NCI-H460 (cell line): ENCODE measurements around the gene CHTF18. TPM values are rescaled to one million over a fixed set of nuclear protein-coding genes. Genes with fewer than 3 reads are reported as not detected.
"Not testable (repeated sequence)": the region's sequence is repeated elsewhere in the genome, so short reads cannot be mapped to it uniquely, and the experiment has no call there.

Source experiments
- DNase-seq: peaks from one replicate; pipeline ENCODE4 v3.0.0-alpha.2; 2016; ENCODE audit warnings: low read depth; ENCODE audit errors: extremely low read depth
- polyA plus RNA-seq: library from polyadenylated mRNA; depleted of rRNA; stranded (reverse); fragments of >200 nt; gene quantifications from 2 replicates; pipeline ENCODE4 v1.2.3, GENCODE V29; 2014; cell fraction: nucleus; rRNA removed
- total RNA-seq: library from RNA; depleted of rRNA; stranded (reverse); fragments of >200 nt; shearing (Covaris generic); gene quantifications from 2 replicates; pipeline ENCODE4 v1.2.3, GENCODE V29; 2014; rRNA removed

Gene CHTF18
- total RNA-seq: 10.9 and 12.1 TPM in 2 replicates
- polyA plus RNA-seq: 427 and 608 TPM in 2 replicates

DNA sequence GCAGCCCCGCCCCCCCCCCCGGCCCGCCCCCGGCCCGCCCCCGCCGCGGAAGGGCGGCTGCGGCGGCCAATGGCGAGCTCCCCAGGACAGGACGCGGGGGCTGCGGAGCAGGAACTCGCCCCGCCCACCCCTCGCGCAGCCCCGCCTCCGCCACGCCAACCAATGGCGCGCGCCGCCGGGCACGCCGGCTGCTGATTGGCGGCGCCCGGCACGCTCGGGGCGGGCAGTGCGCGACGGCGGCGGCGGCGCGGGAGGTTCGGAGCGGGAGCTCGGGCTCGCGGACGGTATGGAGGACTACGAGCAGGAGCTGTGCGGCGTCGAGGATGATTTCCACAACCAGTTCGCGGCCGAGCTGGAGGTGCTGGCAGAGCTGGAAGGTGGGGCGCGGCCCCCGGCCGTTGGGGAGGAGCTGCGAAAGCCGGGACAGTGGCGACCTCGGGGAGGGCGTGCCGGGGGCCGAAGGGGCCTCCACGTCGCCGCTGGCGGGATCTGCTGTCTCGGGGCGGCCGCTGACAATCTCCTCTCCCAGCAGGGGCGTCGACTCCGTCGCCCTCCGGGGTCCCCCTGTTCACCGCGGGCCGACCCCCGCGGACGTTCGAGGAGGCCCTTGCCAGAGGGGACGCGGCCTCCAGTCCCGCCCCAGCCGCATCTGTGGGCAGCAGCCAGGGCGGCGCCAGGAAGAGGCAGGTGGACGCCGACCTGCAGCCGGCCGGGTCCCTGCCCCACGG is at the start of gene CHTF18:
Gene CHTF18 (plus strand): TSS at position 222 of the 728 bp plus-strand sequence. CDS start 65 bp downstream, at position 287.
- DNase-seq: peak; percentile 88

DNA sequence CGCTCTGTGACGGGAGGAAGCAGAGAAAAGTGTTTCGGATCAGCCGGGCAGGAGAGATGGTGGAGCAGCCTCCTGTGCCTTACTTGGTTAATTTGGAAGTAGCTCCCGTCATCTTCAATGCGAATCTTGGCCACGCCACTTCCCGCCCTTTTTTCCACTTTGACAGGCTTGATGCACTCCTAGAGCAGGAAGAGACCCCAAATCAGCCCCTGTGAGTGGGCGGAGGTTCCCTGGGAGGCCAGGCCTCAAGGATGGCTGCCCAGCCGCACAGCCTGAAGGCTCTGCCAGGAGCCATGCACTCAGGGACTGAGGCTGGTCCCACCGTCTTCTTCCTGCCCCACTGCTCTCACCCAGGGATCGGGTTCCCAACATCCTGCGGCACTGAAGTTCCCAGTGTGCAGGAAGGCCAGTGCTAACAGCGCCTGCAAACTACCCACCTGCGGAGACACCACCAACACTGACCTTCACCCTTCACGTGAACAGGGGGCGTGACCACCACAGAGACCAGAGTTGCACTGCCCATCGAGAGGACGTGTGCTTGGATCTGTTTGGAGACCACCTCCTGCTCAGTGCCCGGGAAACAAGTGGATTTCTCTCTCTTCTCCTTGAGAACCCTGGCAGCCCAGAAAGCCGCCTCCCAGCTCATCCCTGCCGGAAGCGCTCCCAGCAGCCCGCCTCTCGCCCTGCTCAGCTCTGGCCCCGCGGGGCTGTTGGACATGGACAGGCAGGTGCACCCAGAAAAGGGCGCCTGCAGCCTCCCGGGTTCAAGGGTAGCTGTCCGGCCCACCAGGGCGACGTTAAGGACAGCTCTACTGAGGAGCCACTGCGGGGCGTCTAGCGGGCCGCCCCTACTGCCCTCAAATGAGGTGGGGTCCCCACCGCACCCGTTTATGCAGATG is 48.6 kb upstream of the CHTF18 start:
- no peak for DNase-seq

DNA sequence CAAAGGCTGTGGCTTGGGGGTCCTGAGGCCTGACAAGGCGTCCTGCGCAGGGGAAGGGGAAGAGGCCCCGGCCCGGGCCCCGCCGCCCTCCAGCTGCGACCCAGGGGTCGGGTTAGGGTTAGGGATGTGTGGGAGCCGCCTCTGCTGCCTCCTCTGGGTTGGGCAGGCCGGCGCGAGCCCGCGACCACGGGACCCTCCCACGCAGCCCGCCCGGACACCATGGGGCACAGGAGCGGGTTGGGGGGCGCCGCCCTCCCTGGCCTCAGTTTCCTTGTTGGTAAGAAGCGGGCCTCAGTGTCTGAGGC is 48.0 kb upstream of the CHTF18 start:
- DNase-seq: no peak

DNA sequence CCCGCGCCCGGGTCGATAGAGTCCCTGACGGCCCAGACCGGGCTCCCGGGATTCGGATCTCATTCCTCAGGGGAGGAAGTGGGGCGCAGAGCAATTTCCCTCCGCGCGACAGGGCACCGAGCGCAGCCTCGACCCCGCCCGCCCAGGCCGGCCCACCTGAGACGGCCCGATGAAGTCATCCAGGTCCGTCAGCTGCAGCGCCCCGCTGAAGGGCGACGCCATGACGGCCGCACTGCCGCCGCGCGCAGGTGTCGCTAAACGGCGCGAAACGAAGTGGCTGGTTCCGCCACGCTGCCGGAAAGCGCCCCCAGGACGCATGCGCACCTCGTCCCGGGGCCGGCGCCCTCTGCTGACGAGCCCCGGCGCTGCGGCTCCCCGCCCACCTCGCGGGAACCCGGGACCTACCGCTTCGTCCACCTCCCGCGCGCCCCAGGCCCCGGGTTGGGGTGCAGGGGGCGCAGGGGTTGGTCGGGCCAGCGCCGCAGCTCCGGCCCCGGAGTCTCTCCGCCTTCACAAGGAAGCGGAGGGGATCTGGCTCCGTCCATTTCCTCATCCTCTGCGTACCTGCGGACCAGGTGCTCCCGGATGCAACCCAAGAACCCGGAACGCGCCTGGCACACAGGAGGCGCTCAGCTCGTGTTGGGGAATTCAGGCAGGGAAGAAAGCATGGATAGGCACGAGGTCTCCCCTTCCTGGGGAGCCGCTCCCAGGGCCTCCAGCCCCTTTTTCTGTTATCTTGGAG is 47.5 kb upstream of the CHTF18 start, which contains the start of gene CIAO3:
Gene CIAO3 (minus strand): TSS at position 234 of the 742 bp plus-strand sequence. CDS start 12 bp downstream, at position 222.
- DNase-seq: peak; percentile 85

DNA sequence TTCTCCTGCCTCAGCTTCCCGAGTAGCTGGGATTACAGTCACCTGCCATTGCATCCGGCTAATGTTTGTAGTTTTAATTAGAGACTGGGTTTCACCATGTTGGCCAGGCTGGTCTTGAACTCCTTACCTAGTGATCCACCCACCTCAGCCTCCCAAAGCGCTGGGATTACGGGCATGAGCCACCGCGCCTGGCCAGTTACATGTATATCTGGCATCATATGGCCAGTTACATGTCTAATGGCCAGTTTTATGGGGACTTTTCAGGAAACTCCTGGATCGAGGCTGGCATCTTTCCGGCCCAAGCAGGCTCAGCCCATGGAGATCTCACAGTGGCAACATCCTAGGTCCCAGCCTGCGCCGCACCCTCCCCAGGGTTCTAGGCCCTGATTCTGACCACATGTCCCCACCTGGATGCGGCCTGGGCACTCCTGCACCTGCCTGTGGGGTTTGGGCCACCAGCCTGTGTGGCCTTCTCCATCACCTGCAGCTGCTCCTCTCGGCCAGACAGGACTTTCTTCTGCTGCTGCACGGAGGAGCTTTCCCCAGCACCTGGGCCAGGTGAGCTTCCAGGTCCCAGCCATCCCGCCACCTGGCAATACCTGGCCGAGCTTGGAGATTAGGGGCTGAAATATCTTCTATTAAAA is 46.3 kb upstream of the CHTF18 start:
- no peak for DNase-seq

DNA sequence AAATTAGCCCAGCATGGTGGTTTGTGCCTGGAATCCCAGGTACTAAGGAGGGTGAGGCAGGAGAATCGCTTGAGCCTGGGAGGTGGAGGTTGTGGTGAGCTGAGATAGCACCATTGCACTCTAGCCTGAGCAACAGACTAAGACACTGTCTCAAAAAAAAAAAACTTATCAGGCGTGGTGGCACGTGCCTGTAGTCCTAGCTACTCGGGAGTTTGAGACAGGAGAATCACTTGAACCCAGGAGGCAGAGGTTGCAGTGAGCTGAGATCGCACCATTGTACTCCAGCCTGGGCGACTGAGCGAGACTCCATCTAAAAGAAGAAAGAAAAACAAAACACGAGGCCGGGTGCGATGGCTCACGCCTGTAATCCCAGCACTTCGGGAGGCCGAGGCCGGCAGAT is 45.5 kb upstream of the CHTF18 start:
- DNase-seq: not testable (repeated sequence)

DNA sequence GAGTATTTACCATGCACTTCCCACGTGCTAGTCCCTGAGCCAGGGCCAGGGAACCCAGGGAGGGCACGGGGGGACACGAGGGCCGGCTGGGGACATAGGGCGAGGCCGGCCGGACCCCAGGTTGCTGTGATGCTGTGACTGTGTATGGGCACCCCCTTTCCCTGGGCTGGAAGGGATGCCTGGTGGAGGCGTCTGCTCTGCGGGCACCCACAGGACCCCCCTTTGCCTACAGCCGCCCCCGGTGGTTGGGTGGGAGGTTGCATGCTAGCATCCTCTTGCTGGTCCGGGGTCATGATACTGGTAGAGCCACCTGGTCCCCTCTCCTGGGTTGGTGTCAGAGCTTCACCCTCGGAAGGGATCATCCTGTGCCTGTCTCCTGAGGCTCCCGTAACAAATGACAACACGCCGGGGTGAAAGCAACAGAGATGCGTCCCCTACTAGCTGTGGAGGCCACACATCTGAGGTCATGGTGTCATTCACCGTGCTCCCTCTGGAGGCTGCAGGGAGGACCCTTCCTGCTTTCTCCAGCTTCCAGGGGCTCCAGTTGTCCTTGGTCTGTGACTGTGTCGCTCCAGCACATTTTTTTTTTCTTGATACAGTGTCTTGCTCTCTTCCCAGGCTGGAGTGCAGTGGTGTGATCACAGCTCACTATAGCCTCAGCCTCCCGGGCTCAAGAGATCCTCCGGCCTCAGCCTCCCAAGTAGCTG is 44.5 kb upstream of the CHTF18 start:
- DNase-seq: no peak

DNA sequence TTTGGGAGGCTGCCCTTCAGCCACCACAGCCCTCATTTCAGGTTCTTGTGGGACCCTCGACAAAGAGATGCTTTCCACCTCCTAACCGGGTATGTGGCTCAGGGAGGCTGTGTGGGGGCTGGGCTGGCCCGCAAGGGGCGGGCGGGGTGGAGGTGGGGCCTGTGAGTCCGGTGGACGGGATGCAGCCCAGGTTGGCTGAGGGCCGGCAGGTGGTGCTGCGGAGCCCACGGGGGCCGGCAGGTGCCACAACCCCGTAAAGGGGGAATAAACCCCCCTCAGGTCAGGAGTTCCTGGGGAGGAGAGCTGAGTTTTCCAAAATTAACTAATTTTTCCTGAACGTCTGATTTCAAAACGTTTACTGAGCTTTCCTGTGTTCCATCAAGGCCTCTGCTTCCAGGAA is 42.7 kb upstream of the CHTF18 start:
- DNase-seq: no peak

DNA sequence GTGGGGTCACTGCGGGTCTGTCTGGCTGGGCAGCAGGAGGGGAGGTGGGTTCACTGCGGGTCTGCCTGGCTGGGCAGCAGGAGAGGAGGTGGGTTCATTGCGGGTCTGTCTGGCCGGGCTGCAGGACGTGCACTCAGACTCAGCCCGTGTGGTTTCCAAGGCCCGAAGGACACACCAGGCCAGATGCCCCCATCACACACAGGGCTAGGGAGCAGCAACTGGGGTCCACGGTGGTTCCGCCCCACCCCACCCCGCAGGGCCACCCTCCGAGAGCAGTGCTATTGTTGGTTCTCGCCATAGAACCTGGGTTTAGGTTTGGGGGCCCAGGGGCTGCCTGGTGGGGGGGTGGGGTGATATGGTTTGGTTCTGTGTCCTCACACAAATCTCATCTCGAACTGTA is 41.8 kb upstream of the CHTF18 start:
- DNase-seq: no peak

DNA sequence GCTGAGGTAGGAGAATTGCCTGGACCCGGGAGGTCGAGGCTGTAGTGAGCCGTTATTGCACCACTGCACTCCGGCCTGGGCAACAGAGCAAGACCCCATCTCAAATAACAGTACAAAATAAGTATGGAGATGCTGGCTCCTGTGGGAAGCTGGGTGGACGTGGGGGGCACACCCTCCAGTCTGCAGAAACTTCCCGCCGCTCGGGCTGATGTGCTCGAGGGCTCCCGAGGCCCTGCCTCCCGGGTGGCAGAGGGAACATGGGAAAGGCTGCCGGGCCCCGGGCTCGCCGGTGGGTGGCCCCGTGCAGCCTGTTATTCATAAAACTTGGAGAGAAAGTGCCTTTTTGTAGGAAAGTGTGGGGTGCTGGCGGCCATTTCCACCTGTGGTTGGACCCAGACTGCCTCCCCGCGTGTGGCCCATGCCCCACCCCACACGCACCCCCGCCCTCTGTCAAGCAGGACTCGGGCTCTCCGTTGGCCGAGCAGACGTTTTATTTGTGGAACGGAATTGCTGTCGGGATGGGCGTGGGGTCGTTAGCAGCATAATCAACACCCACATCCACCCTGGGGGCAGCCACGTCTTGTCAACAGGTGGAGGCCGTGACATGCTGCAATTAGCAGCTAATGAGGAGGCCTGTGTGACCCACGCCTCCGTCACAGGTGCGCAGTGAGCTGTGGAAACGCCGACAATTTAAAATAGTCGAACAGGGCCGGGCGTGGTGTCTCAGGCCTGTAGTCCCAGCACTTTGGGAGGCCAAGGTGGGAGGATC is 40.3 kb upstream of the CHTF18 start:
- no peak for DNase-seq

DNA sequence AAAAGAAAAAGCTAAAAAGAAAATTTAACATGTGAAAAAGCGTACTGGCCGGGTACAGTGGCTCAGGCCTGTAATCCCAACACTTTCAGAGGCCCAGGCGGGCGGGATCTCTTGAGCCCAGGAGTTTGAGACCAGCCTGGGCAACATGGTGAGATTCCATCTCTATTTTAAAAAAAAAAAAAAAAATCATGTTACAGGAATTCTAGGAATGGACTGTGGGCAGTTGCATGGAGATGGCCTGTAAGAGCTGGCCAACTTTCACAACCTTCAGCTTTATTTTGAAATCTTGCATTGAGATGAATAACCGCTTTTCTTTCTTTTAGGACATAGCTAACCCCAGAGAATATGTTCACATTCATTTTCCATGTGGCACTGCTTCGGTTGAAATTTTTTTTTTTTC is 39.4 kb upstream of the CHTF18 start:
- no peak for DNase-seq

DNA sequence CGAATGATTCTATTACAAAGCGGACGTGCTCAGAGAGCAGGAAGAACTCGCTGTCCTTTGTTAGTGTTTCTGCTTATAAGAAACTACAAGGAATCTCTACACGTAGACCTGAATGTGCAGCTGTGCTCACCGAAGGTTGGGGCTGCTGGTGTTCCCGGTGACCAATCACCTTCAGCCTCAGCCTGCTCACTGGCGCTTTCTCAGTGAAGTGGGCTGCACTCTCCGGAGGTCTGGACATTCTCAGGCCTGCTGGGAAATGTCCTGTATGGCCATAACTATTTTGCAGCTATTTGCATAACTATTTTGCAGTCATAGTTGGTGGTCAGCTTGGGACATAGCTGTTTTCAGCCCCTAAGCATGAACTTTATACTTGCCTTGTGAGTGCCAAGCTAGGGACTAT is 37.9 kb upstream of the CHTF18 start:
- DNase-seq: no peak

DNA sequence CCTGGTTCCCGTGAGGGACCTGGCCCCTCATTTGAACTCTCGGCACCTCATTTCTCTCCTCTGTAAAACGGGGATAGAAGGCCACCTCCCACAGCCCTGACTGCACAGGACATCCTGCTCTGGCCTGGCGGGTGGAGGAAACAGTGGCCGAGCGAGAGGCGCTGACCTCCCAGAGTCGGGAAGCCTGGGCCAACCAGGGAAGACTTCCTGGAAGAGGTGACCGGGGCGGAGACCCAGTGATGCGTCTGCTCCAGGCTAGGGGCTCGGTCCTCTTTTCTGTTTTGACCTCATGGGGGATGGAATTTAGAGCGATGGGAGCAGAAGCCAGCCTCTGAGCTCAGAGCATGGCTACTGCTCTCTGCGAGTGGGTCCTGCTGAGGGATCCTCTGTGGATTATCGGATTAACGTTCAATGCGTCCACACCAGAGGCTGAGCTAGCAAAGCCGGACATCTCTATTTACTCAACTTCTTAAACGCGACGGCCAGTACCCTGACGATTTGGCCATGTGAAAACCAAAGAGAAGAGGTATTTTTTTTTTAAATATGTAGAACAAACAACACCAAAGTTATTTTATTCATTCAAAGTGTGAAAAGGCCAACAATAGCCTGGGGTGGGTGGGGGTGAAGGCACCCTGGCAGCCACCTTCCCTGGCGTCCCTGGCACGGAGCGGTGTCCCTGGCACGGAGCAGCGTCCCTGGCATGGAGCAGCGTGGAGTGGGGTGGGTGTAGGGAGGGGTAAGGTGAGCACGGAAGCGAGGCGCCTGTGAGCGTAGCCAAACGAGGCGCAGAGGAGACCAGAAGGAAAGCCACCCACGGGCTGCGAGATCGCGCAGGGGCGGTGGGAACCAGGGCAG is 37.0 kb upstream of the CHTF18 start:
- no peak for DNase-seq

DNA sequence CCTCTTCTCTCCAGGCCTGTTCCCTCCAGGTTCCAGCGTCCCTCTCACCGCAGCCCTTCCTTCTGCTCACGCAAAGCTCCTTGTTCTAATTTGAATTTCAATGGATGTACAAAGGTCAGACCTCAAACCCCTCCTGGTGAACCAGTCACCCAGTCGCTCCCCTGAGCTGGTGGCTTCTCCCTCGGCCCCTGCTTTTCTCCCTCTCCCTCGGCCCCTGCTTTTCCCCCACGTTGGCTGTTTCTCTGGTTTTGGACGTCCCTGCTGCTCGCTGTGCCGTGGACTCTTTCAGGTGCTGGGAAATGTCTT is 36.5 kb upstream of the CHTF18 start:
- DNase-seq: no peak

DNA sequence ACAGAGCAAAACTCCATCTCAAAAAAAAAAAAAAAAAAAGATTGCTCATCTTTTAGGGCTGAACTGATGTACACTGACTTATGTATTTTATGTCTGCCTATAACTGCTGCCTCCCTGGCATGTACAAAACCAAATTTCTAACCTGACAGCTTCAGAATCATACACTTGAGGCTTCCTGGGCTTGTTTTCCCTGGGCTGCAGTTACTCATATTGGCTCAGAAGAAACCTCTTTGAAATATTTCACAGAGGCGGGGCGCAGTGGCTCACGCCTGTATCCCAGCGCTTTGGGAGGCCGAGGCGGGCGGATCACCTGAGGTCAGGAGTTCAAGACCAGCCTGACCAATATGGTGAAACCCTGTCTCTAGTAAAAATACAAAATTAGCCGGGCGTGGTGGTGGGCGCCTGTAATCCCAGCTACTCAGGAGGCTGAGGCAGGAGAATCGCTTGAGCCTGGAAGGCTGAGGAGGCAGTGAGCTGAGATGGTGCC is 34.3 kb upstream of the CHTF18 start:
- DNase-seq: not testable (repeated sequence)

DNA sequence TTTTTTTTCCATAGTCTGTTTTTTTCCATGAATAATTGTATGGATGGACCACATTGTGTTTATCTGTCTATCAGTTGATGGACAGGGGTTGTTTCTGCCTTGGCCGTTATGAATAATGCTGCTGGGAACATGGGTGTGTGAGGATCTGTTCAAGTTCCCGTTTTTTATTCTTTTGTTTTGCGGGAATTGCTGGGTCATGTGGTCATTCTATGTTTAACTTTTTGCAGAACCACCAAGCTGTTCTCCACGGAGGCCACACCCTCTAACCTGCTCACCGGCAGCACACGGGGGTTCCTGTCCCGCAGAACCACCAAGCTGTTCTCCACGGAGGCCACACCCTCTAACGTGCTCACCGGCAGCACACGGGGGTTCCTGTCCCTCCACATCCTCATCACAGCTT is 33.8 kb upstream of the CHTF18 start:
- DNase-seq: no peak

DNA sequence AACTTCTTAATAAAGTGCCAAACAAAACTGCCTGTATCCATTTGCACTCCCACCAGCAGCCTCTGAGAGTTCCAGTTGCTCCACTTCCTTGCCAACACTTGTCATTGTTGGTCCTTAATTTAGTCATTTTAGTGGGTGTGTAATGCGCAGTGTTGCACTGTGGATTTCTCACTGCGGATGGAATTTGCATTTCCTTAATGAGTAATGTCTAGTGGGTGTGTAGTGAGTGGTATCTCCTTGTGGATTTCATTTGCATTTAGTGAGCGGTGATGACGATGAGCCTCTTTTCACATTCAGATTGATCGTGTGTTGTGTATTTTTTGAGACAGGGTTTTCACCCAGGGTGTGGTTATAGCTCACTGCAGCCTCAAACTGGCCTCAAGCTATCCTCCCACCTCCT is 32.0 kb upstream of the CHTF18 start:
- DNase-seq: no peak
